HG03439 (cell line): ENCODE results near the gene SLC25A30.
A peak's percentile ranks its signal among the peaks of the same experiment; 100 is the strongest.
"Not testable (repeated sequence)": the region's sequence is repeated elsewhere in the genome, so short reads cannot be mapped to it uniquely, and the experiment has no call there.

ENCODE experiments used
- ATAC-seq: cut with Tn5 transposase; IDR thresholded peaks from one replicate; pipeline ENCODE4 v1.9.1; 2021; ENCODE audit warnings: mild to moderate bottlenecking, moderate library complexity; ENCODE audit not compliant: unreplicated experiment

Gene SLC25A30

GRCh38 chr13:45368571-45368970 lies 49.6 kb downstream of the SLC25A30 start:
- no peak for ATAC-seq

DNA sequence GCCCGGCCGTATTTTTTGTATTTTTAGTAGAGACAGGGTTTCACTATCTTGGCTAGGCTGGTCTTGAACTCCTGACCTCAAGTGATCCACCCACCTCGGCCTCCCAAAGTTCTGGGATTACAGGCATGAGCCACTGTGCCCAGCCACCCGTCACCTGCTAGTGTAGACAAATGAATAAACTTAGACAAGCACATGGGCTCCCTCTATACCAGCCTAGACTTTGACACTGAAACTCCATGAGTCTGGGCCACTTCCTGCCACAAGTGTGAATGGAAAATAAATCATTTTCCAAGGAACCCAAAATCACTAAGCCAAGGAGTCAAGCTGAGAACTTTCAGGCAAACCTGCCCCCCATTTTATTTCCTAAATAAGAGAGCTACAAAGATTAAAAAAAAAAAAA lies 50.2 kb downstream of the SLC25A30 start:
- no peak for ATAC-seq

DNA sequence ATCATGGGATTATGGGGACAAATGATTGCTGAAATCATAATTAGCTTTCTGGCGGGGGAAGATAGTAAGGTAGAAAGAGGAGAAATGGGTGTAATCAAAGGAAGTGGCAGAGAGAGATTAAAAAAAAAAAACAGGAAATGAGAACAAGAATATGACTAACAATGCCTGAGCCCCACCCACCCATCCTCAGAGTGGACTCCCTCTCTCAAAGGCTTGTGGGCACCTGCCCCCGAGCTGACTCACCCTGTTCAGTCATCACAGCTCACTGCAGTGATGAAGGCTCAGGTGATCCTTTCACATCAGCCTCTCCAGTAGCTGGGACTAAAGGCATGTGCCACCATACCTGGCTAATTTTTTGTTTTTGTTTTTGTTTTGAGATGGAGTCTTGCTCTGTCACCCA lies 50.8 kb downstream of the SLC25A30 start:
- ATAC-seq = peak; percentile 92

DNA sequence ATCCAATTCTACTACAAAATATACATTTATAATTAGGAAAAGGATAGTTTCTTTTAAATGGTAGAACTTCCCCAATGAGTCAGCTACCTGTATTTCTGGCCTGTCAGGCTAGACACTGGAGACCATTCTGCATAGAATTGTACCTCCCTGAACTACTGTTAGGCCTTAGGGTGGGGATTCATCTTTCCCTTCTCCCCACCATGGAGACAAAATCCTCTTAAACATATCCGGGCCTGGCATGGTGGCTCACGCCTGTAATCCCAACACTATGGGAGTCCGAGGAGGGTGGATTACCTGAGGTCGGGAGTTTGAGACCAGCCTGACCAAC lies 52.7 kb downstream of the SLC25A30 start:
- ATAC-seq = no peak

DNA sequence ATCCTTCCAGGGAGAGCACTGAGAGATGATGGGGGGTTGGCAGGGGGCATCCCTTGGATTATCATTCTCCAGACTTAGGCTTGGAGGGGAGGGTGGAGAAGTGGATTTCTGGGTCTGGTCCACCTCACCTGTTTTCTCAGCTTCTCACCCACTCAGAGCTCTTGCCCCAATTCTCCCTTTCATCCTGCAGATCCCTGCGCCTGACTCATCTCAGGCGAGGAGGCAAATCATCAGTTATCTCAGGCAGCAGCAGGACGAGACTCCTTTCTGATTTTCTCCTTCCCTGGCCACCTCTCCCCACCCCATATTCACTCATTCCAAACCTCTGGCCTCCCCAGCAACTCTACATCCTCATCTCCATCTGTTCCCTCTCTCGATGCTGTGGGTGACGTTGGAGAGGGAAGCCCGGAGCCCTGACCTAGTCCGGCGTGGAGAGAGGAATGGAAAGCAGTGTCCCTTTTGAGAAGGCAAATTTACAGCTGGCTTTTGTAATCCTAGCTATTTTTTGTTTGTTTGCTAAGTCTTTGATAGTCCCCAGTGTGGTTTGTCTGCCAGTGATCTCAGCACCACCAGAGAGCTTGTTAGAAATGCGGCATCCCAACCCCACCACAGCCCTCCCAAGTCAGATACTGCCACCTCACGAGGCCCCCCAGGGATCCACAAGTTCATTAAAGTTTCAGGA lies 53.2 kb downstream of the SLC25A30 start:
- ATAC-seq = no peak

DNA sequence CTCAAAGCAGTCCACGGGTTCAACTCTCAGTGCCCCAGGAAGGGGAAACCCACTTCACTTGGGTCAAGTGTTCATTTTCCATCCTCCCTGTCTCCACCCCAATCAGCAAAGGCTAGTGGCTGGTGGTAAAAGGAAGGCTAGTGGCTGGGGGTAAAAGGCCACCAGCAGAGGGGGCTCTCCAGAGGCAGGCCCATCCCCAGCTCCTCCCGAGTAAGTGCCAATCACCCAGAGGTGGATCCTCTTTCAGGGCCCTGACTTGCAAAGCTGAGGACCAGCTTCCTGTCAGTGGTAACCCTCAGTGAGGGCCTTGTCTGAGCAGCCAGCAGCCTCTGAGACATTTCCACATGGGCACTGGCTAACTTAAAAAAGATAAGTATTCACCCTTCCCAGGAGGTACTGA lies 55.2 kb downstream of the SLC25A30 start:
- no peak for ATAC-seq

GRCh38 chr13:45361596-45362206 lies 56.5 kb downstream of the SLC25A30 start:
- ATAC-seq = no peak

DNA sequence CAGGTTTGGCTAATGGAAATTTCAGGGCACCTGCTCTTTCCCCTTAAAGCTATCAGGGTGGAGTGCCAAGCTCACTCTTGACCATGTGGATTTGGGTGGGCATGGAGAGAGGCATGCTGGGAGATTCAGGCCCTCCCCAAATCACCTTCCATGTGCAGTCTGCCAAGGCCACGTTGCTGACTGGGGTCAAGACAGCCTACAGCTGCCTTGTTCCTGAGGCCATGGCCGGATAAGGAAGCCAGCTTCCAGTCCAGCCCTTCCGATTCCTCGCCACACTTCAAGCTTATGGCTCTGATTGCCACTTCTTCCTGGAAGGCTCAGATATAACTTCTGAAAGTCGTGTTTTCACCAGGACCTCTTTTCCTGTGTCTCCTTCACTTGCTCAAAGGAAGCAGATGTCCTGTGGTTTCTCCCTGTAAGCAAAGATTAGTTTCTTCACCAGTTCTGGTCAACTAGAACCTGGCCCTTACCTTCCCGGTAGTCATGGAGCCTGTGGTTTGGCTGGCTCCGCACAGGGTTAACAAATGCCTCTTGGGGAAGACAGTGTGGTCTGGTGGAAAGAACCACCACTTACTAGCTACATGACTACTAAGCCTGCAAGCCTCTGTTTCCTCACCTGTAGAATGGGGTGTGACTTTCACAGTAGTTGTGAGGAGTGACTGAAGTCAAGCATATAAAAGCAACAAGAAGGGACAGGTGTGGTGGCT lies 61.1 kb downstream of the SLC25A30 start:
- ATAC-seq = no peak

- no peak for ATAC-seq
These were observed 64.3 kb downstream of the SLC25A30 start for GRCh38 chr13:45353895-45354294.

DNA sequence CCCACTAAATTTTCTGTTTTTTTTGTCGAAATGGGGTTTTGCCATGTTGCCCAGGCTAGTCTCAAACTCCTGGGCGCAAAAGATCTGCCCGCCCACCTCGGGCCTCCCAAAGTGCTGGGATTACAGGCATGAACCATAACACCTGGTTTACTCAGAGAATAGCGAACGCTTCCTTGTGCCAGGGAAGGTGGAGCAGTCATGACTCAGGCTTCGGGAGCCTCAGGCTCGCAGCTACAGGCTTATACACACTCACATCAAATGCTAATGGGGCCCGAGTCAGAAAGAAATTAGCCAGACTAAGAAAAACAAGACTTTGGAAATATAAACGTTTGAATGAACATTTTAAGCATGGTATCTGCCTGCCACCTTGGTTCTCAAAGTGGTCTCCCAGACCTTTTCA lies 66.1 kb downstream of the SLC25A30 start:
- ATAC-seq = no peak

DNA sequence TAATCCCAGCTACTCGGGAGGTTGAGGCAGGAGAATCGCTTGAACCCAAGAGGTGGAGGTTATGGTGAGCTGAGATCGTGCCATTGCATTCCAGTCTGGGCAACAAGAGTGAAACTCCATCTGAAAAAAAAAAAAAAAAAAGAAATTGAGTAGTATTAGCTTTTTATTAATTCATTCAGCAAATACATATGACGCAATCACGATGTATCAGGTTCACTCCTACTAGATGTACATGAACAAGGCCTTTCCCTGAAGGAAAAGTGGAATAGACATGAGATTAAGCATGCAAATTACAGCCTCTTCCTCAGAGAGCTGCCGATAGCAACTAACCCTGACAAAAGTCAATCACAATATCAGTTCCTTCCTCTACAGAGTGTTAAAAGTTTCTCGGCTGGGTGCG lies 68.0 kb downstream of the SLC25A30 start:
- no peak for ATAC-seq

DNA sequence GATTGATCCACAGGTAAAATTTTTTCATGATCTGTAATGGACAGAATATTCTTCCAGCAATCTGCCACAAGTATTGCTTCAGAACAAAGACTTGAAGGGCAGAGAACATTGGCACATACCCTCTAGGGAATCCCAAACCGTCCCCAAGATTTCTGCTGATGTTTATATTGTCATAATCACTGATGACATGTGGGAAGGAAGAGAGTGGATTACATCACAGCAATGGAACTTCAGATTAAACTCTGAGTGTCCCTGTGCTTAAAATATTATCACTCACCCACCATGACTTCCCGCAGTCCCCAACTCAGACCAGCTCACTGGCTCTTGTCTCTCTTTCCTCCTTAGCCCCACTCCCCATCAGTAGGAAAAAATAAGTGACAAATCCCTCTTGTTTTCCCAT lies 68.7 kb downstream of the SLC25A30 start:
- ATAC-seq = no peak

DNA sequence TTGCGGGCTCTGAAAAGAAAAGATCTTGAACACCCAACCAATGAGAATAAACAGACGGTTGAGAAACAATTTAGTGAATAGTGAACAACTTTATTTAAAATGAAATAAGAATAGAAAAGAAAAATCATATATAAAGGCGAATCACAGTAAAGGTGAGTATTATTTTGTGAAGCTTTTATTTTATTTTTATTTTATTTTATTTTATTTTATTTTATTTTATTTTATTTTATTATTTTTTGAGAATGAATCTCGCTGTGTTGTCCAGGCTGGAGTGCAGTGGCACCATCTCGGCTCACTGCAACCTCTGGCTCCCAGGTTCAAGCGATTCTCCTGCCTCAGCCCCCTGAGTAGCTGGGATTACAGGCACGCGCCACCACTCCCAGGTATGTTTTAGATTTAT lies 74.1 kb downstream of the SLC25A30 start:
- ATAC-seq = not testable (repeated sequence)
